ENCODE measurements around the gene ATP11A.
A peak's percentile ranks its signal among the peaks of the same experiment; 100 is the strongest.

Gene ATP11A

DNA sequence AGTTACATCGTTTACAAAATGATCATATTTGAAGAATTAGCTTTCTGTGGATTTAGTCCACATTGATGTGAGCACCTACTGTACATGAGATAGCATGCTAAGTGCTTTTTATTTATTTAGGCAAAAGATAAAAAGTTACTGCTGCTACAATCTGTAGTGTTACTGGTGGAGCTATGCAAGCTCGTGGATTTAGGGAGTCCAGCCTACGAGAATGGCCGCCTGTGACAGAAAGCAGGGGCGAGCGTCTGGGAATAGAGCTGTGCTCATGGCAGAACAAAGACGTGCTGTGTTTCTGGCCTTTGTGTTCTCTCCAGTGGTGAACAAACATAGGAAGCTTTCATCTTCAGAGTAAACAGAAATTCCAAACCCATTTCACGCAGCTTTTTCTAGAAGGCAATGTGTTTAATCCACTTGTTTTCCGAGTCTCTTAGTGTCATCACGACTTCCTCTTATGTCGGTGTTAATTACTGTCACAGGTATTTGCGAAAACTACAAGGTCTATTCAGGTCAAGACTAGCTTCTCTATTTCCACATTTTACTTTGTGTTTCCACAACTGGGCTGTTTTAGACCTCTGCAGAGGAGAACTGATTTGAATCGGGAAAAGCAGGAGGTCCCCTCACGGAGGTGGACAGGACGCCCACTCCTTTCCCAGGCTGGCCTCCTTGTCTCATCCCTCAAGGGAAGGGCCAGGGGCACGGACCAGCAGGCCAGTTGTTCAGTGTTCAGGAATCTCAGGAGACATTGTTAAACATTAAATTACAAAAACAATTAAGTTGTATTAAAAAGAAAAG lies 67.3 kb downstream of the ATP11A start:
- TF ChIP-seq, protein P1, sequence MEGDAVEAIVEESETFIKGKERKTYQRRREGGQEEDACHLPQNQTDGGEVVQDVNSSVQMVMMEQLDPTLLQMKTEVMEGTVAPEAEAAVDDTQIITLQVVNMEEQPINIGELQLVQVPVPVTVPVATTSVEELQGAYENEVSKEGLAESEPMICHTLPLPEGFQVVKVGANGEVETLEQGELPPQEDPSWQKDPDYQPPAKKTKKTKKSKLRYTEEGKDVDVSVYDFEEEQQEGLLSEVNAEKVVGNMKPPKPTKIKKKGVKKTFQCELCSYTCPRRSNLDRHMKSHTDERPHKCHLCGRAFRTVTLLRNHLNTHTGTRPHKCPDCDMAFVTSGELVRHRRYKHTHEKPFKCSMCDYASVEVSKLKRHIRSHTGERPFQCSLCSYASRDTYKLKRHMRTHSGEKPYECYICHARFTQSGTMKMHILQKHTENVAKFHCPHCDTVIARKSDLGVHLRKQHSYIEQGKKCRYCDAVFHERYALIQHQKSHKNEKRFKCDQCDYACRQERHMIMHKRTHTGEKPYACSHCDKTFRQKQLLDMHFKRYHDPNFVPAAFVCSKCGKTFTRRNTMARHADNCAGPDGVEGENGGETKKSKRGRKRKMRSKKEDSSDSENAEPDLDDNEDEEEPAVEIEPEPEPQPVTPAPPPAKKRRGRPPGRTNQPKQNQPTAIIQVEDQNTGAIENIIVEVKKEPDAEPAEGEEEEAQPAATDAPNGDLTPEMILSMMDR (IDR thresholded peaks at IDR 0.05; ENCODE audit: borderline replicate concordance, extremely low read depth, low read length, poor library complexity, severe bottlenecking) = no peak
- Histone ChIP-seq H3K79me2 (ENCODE audit: insufficient read depth, low read length) (peaks cover 57% of the 10 kb centered on the region), H3K4me3 (ENCODE audit: low read depth in 1 of 2, low read length in 2 of 2) (no peak overlapping the region), H3K27me3 (ENCODE audit: insufficient read depth, low read length, poor library complexity) (no peaks in the 10 kb centered on the region), H3K9ac (ENCODE audit: low read depth, low read length) (no peak overlapping the region), H3K9me3 (ENCODE audit: insufficient read depth, low read length, severe bottlenecking) (no peaks in the 10 kb centered on the region), H4K20me1 (ENCODE audit: insufficient read depth, low read length) (peaks cover 70% of the 10 kb centered on the region), H3K4me2 (ENCODE audit: insufficient read depth, low read length) (no peak overlapping the region), H3K36me3 (ENCODE audit: insufficient read depth, low read length) (peaks cover 9% of the 10 kb centered on the region), H3K4me1 (ENCODE audit: insufficient read depth, low read length) (peaks cover 28% of the 10 kb centered on the region), H3K27ac (ENCODE audit: low read length) (no peak overlapping the region), H2AFZ (ENCODE audit: low read depth, low read length) (no peak overlapping the region)
- DNase-seq (no peak), ATAC-seq (ENCODE audit: insufficient read depth, low read depth) (no peak)

- H3K4me3 ChIP-seq (ENCODE audit: low read depth in 1 of 2, low read length in 2 of 2) = no peak overlapping the region
- no peak overlapping the region for H3K4me2 ChIP-seq (ENCODE audit: insufficient read depth, low read length)
- H2AFZ ChIP-seq (ENCODE audit: low read depth, low read length) = no peak overlapping the region
- H4K20me1 ChIP-seq (ENCODE audit: insufficient read depth, low read length) = peaks cover 70% of the 10 kb centered on the region
- ATAC-seq (ENCODE audit: insufficient read depth, low read depth) (no peak), DNase-seq (no peak)
- no peak overlapping the region for H3K27ac ChIP-seq (ENCODE audit: low read length)
- peaks cover 57% of the 10 kb centered on the region for H3K79me2 ChIP-seq (ENCODE audit: insufficient read depth, low read length)
- H3K36me3 ChIP-seq (ENCODE audit: insufficient read depth, low read length) = peaks cover 9% of the 10 kb centered on the region
- H3K9ac ChIP-seq (ENCODE audit: low read depth, low read length) = no peak overlapping the region
- H3K4me1 ChIP-seq (ENCODE audit: insufficient read depth, low read length) = peaks cover 23% of the 10 kb centered on the region
- no peak for TF ChIP-seq EZH2 (IDR thresholded peaks at IDR 0.05; ENCODE audit: borderline replicate concordance, low read depth, low read length, severe bottlenecking)
- TF ChIP-seq, protein P1 (IDR thresholded peaks at IDR 0.05; ENCODE audit: borderline replicate concordance, extremely low read depth, low read length, poor library complexity, severe bottlenecking) = no peak
- no peaks in the 10 kb centered on the region for H3K27me3 ChIP-seq (ENCODE audit: insufficient read depth, low read length, poor library complexity)
- H3K9me3 ChIP-seq (ENCODE audit: insufficient read depth, low read length, severe bottlenecking) = no peaks in the 10 kb centered on the region
These were observed 67.9 kb downstream of the ATP11A start for GRCh38 chr13:112757759-112758086.

GRCh38 chr13:112759053-112759452 lies 69.2 kb downstream of the ATP11A start:
- Histone ChIP-seq H4K20me1 (ENCODE audit: insufficient read depth, low read length) (peaks cover 69% of the 10 kb centered on the region), H3K36me3 (ENCODE audit: insufficient read depth, low read length) (peaks cover 9% of the 10 kb centered on the region), H3K4me3 (ENCODE audit: low read depth in 1 of 2, low read length in 2 of 2) (no peak overlapping the region), H3K4me1 (ENCODE audit: insufficient read depth, low read length) (peaks cover 9% of the 10 kb centered on the region), H3K9ac (ENCODE audit: low read depth, low read length) (no peak overlapping the region), H3K27me3 (ENCODE audit: insufficient read depth, low read length, poor library complexity) (no peaks in the 10 kb centered on the region), H3K79me2 (ENCODE audit: insufficient read depth, low read length) (peaks cover 53% of the 10 kb centered on the region), H3K4me2 (ENCODE audit: insufficient read depth, low read length) (no peak overlapping the region), H2AFZ (ENCODE audit: low read depth, low read length) (no peak overlapping the region), H3K27ac (ENCODE audit: low read length) (no peak overlapping the region), H3K9me3 (ENCODE audit: insufficient read depth, low read length, severe bottlenecking) (no peaks in the 10 kb centered on the region)
- DNase-seq = peak; percentile 39
- ATAC-seq (ENCODE audit: insufficient read depth, low read depth) = peak; percentile 80
- TF ChIP-seq EZH2 (IDR thresholded peaks at IDR 0.05; ENCODE audit: borderline replicate concordance, low read depth, low read length, severe bottlenecking) = no peak
- TF ChIP-seq, protein P1 (IDR thresholded peaks at IDR 0.05; ENCODE audit: borderline replicate concordance, extremely low read depth, low read length, poor library complexity, severe bottlenecking) = no peak

Measured in DND-41 (cell line).